HepG2 (cell line): ENCODE results near the gene TJP2. TPM values are rescaled to one million over a fixed set of nuclear protein-coding genes. Genes with fewer than 3 reads are reported as not detected.

ENCODE experiments used
- ATAC-seq: fragments of 200-7000 bp; cut with Tn5 transposase; 3 replicates; pipeline ENCODE4 v1.9.1; 2020; ENCODE audit warnings: mild to moderate bottlenecking, moderate library complexity
- BruUV-seq: library from RNA; stranded (reverse); fragments of 400-500 nt; replicated peaks from 2 replicates; lab custom pipeline; 2021; lab: Mats Ljungman, UMichigan
- CTCF ChIA-PET: fragments of 300-600 bp; formaldehyde crosslinking; extraction: SDS; loops from one replicate; lab custom pipeline; 2021; ENCODE audit warnings: low total read pairs, inconsistent platforms, low intra/inter-chr PET ratio; lab: Yijun Ruan, JAX
- POLR2A ChIA-PET: fragments of 350-600 bp; sonication (Branson Sonifier 250); formaldehyde crosslinking; loops from one replicate; lab custom pipeline; 2020; ENCODE audit warnings: antibody characterized with exemption, inconsistent platforms; lab: Yijun Ruan, JAX
- DNase-seq: peaks from one replicate; pipeline ENCODE4 v3.0.0-alpha.2; 2015; ENCODE audit warnings: low spot score
- FAIRE-seq: peaks from 3 replicates; lab custom pipeline; 2011; peaks lifted over from hg19 to GRCh38; lab: Jason Lieb, UNC
- H2AFZ ChIP-seq: one replicate; pipeline ENCODE4 v1.6.1; 2011; ENCODE audit warnings: low read length, inconsistent platforms
- H3K27ac ChIP-seq: fragments of 300-600 bp; 3 replicates; pipeline ENCODE4 v1.8.0; 2011; ENCODE audit warnings: mixed run types, mild to moderate bottlenecking, mixed read lengths, low read length, inconsistent platforms; ENCODE audit not compliant: insufficient read depth; ENCODE audit errors: extremely low read length
- H3K27me3 ChIP-seq, 2 experiments: fragments of 200-600 bp in 1 of 2; 2 replicates in 1 of 2; 3 replicates in 1 of 2; pipeline versions ENCODE4 v1.6.0 to v1.8.0; 2011; ENCODE audit warnings: low read length in 2 of 2, mild to moderate bottlenecking in 2 of 2, moderate library complexity in 2 of 2, inconsistent platforms in 1 of 2; ENCODE audit not compliant: insufficient read depth in 2 of 2, control insufficient read depth in 1 of 2
- H3K36me3 ChIP-seq, 2 experiments: fragments of 200-600 bp in 1 of 2; replicated peaks in 1 of 2; 2 replicates in 1 of 2; 3 replicates in 1 of 2; pipeline versions ENCODE4 v1.5.1 to v1.8.0; 2011; ENCODE audit warnings: low read length in 2 of 2, inconsistent platforms in 1 of 2; ENCODE audit not compliant: insufficient read depth in 2 of 2, control insufficient read depth in 1 of 2
- H3K4me1 ChIP-seq: 2 replicates; pipeline ENCODE4 v1.5.1; 2012; ENCODE audit warnings: low read length, inconsistent platforms; ENCODE audit not compliant: insufficient read depth
- H3K4me2 ChIP-seq: 2 replicates; pipeline ENCODE4 v1.6.0; 2011; ENCODE audit warnings: low read depth, low read length, inconsistent platforms
- H3K4me3 ChIP-seq, 3 experiments: fragments of 200-600 bp in 1 of 3; sonication (generic), shearing (Covaris generic) in 1 of 3; replicated peaks in 1 of 3; 2 replicates each; pipeline ENCODE4 v1.5.1; 2011 to 2016; ENCODE audit warnings: low read length in 3 of 3, inconsistent platforms in 2 of 3, low read depth in 2 of 3, mild to moderate bottlenecking in 2 of 3, control low read depth in 1 of 3, mixed read lengths in 1 of 3; ENCODE audit not compliant: insufficient read depth in 1 of 3
- H3K79me2 ChIP-seq: one replicate; pipeline ENCODE4 v1.6.1; 2011; ENCODE audit warnings: low read length, inconsistent platforms; ENCODE audit not compliant: insufficient read depth
- H3K9ac ChIP-seq: 2 replicates; pipeline ENCODE4 v1.6.0; 2011; ENCODE audit warnings: mild to moderate bottlenecking, low read depth, low read length, inconsistent platforms; ENCODE audit not compliant: insufficient read depth
- H3K9me3 ChIP-seq: 2 replicates; pipeline ENCODE4 v1.5.1; 2012; ENCODE audit warnings: mild to moderate bottlenecking, low read length
- H4K20me1 ChIP-seq: 2 replicates; pipeline ENCODE4 v1.6.0; 2011; ENCODE audit warnings: inconsistent platforms, mild to moderate bottlenecking, low read length, moderate library complexity; ENCODE audit not compliant: insufficient read depth
- ARHGAP35 ChIP-seq: sonication (generic); formaldehyde crosslinking; IDR thresholded peaks from 2 replicates; pipeline ENCODE4 v1.9.0; 2022; ENCODE audit warnings: mild to moderate bottlenecking, inconsistent platforms, moderate library complexity, missing genetic modification reagents, borderline replicate concordance
- ASH2L ChIP-seq: fragments of 300-600, 200-600 bp; sonication (generic); IDR thresholded peaks from 2 replicates; pipeline ENCODE4 v1.7.0; 2017; ENCODE audit warnings: low read depth, mild to moderate bottlenecking, moderate library complexity, mixed read lengths, low read length; ENCODE audit not compliant: insufficient read length
- HDAC2 ChIP-seq: sonication (generic); formaldehyde crosslinking; IDR thresholded peaks from 2 replicates; pipeline ENCODE4 v1.4.0; 2020; ENCODE audit warnings: missing genetic modification reagents
- KDM5A ChIP-seq: fragments of 200-600 bp; sonication (generic); IDR thresholded peaks from 2 replicates; pipeline ENCODE4 v1.7.0; 2018; ENCODE audit warnings: antibody characterized with exemption, mild to moderate bottlenecking, low read length, borderline replicate concordance
- KLF11 ChIP-seq: IDR thresholded peaks from 2 replicates; pipeline ENCODE4 v1.6.1; 2016; ENCODE audit warnings: missing compliant biosample characterization
- NR2F2 ChIP-seq: IDR thresholded peaks from 2 replicates; pipeline ENCODE4 v1.6.1; 2012; ENCODE audit warnings: low read depth, inconsistent platforms, borderline replicate concordance
- PHF8 ChIP-seq: sonication (generic); formaldehyde crosslinking; IDR thresholded peaks from 2 replicates; pipeline ENCODE4 v1.5.0; 2020; ENCODE audit warnings: missing genetic modification reagents
- SMAD3 ChIP-seq: sonication (generic); formaldehyde crosslinking; IDR thresholded peaks from 2 replicates; pipeline ENCODE4 v1.4.0; 2020; ENCODE audit warnings: missing genetic modification reagents
- TAF15 ChIP-seq: fragments of 200-400 bp; formaldehyde crosslinking; IDR thresholded peaks from one replicate; pipeline ENCODE4 v1.6.1; 2018; ENCODE audit warnings: mild to moderate bottlenecking, low read depth, low read length; ENCODE audit not compliant: poor library complexity, severe bottlenecking
- ZNF180 ChIP-seq: sonication (generic); formaldehyde crosslinking; IDR thresholded peaks from 2 replicates; pipeline ENCODE4 v1.4.0; 2020; ENCODE audit warnings: low read depth, missing genetic modification reagents, borderline replicate concordance
- ZNF350 ChIP-seq: sonication (generic); formaldehyde crosslinking; IDR thresholded peaks from 2 replicates; pipeline ENCODE4 v1.4.0; 2020; ENCODE audit warnings: mild to moderate bottlenecking, low read depth, missing genetic modification reagents, borderline replicate concordance
- ZNF557 ChIP-seq: sonication (generic); formaldehyde crosslinking; IDR thresholded peaks from 2 replicates; pipeline ENCODE4 v1.4.0; 2020; ENCODE audit warnings: missing genetic modification reagents
- ZNF563 ChIP-seq: sonication (generic); formaldehyde crosslinking; IDR thresholded peaks from 2 replicates; pipeline ENCODE4 v1.8.0; 2022; ENCODE audit warnings: mild to moderate bottlenecking, moderate library complexity, missing genetic modification reagents
- ZZZ3 ChIP-seq: sonication (generic); formaldehyde crosslinking; IDR thresholded peaks from 2 replicates; pipeline ENCODE4 v1.4.0; 2020; ENCODE audit warnings: missing genetic modification reagents, mild to moderate bottlenecking, borderline replicate concordance
- WGBS: methylation state at CpG from one replicate; pipeline ENCODE4 v1.1.6; 2017; ENCODE audit warnings: low lambda C conversion rate; 5-methylcytosine and 5-hydroxymethylcytosine counted together
- in situ Hi-C: cut with HindIII; loops from 2 replicates; pipeline ENCODE4 v1.10.0; 2017; ENCODE audit warnings: low pct_unique_long_range_greater_than_20kb; ENCODE audit not compliant: extremely low pct_ligation_motif_present
- intact Hi-C: fragments of 100-400 bp; cut with micrococcal nuclease; formaldehyde crosslinking; loops from one replicate; pipeline ENCODE4 v1.10.0; 2022; ENCODE audit not compliant: unreplicated experiment
- polyA plus RNA-seq, 8 experiments: library from polyadenylated mRNA; depleted of rRNA in 3 of 8; stranded (reverse) in 7 of 8; unstranded in 1 of 8; fragments of >200 nt; fragmentation: Illumina TruSeq in 4 of 8; extraction: Trizol in 4 of 8; gene quantifications; 2 replicates each; pipeline versions ENCODE4 v1.2.1 to v1.2.3, GENCODE V29; 2011 to 2016; ENCODE audit warnings: low read depth in 4 of 8, missing spikeins in 1 of 8, mixed read lengths in 1 of 8; ENCODE audit not compliant: insufficient read depth in 1 of 8
- total RNA-seq, 5 experiments: library from RNA; depleted of rRNA; stranded (reverse); fragments of >200 nt; fragmentation: Illumina TruSeq; extraction: Trizol; gene quantifications; 2 replicates each; pipeline ENCODE4 v1.2.3, GENCODE V29; 2016; ENCODE audit warnings: low read depth in 1 of 5
- TF ChIP-seq, protein P1 (sequence below): IDR thresholded peaks from 2 replicates; pipeline ENCODE4 v1.6.1; 2016; ENCODE audit warnings: missing compliant biosample characterization, missing genetic modification reagents, borderline replicate concordance
- TF ChIP-seq, protein P2 (sequence below): sonication (generic); formaldehyde crosslinking; IDR thresholded peaks from 2 replicates; pipeline ENCODE4 v1.4.0; 2020; ENCODE audit warnings: mild to moderate bottlenecking, low read depth, missing genetic modification reagents
- TF ChIP-seq, protein P3 (sequence below): sonication (generic); formaldehyde crosslinking; IDR thresholded peaks from 2 replicates; pipeline ENCODE4 v1.8.0; 2022; ENCODE audit warnings: mild to moderate bottlenecking, missing genetic modification reagents, moderate library complexity

The TJP2 gene
- total and polyA plus RNA-seq, 2 of the 13 experiments (the other 11 are each of a cell fraction or from before 2014, with no cell fraction given): 109 to 110 TPM

DNA sequence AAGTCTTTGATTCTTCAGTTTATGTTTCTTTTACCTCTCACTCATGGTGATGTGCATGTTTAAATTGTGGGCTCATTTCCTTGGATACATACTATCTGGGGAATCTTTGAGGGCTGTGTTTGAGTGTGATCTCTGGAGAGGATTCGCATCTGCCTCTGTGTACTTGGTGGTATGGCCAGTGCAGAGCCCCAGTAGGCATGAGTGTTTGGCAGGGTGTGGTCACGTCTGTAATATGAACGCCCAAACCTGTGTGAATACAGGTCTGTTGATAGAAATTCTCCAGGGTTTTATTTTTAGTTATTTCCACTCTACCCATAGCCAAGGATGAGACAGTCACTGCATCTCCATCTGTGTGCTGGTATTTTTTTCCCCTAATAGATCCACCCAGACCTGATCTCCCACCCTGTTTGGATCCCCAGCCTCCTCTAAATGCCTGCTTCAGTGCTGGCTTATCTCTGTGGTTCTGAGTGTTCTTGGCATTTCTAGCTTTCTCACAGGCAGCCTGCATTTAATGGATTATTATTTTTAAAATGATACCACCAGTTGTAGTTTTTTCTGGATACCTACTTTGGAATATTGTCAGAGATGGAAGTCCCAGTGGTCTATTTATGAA is 37.5 kb downstream of the TJP2 start:
- peaks cover 27% of the 10 kb centered on the region for H3K4me1 ChIP-seq
- no peak overlapping the region for H3K4me3 ChIP-seq
- ChIA-PET POLR2A (no interaction called here), CTCF (no interaction called here)
- intact Hi-C loops (no loop called here), in situ Hi-C loops (no loop called here)
- H3K79me2 ChIP-seq: peaks cover 52% of the 10 kb centered on the region
- H3K27me3 ChIP-seq: no peaks in the 10 kb centered on the region
- H4K20me1 ChIP-seq: peaks cover 38% of the 10 kb centered on the region
- no peak overlapping the region for H3K9ac ChIP-seq
- BruUV-seq: no TSS peak
- DNase-seq: no peak
- no peak overlapping the region for H3K27ac ChIP-seq
- TF ChIP-seq KDM5A (no peak), HDAC2 (CRISPR knock-in tag) (no peak), KLF11 (CRISPR knock-in tag) (no peak), ZNF557 (CRISPR knock-in tag) (no peak), ZNF350 (CRISPR knock-in tag) (no peak), ASH2L (no peak), PHF8 (no peak), ZNF563 (no peak), ZZZ3 (CRISPR knock-in tag) (no peak), SMAD3 (CRISPR knock-in tag) (no peak), ZNF180 (CRISPR knock-in tag) (no peak), ARHGAP35 (no peak), TAF15 (no peak), NR2F2 (no peak)
- TF ChIP-seq, protein P1, sequence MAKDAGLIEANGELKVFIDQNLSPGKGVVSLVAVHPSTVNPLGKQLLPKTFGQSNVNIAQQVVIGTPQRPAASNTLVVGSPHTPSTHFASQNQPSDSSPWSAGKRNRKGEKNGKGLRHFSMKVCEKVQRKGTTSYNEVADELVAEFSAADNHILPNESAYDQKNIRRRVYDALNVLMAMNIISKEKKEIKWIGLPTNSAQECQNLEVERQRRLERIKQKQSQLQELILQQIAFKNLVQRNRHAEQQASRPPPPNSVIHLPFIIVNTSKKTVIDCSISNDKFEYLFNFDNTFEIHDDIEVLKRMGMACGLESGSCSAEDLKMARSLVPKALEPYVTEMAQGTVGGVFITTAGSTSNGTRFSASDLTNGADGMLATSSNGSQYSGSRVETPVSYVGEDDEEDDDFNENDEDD (CRISPR knock-in tag): no peak
- TF ChIP-seq, protein P2, sequence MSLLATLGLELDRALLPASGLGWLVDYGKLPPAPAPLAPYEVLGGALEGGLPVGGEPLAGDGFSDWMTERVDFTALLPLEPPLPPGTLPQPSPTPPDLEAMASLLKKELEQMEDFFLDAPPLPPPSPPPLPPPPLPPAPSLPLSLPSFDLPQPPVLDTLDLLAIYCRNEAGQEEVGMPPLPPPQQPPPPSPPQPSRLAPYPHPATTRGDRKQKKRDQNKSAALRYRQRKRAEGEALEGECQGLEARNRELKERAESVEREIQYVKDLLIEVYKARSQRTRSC (CRISPR knock-in tag): no peak
- TF ChIP-seq, protein P3, sequence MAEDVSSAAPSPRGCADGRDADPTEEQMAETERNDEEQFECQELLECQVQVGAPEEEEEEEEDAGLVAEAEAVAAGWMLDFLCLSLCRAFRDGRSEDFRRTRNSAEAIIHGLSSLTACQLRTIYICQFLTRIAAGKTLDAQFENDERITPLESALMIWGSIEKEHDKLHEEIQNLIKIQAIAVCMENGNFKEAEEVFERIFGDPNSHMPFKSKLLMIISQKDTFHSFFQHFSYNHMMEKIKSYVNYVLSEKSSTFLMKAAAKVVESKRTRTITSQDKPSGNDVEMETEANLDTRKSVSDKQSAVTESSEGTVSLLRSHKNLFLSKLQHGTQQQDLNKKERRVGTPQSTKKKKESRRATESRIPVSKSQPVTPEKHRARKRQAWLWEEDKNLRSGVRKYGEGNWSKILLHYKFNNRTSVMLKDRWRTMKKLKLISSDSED (CRISPR knock-in tag): no peak
- peaks cover 6 to 22% of the 10 kb centered on the region in 2 experiments; a peak in 4 of 5 replicates for H3K36me3 ChIP-seq
- 97% methylated on average over 3 of the region's 3 CpGs for WGBS
- ATAC-seq: no peak
- no peak for FAIRE-seq
- H3K4me2 ChIP-seq: no peak overlapping the region
- H3K9me3 ChIP-seq: no peaks in the 10 kb centered on the region
- H2AFZ ChIP-seq: no peak overlapping the region
